ENCODE measurements around the gene PER2. TPM values are rescaled to one million over a fixed set of nuclear protein-coding genes. Genes with fewer than 3 reads are reported as not detected.

The PER2 gene
- total and polyA plus RNA-seq, 2 donors (not counting 1 experiment from before 2014, with no cell fraction given), result 3.2 to 12.6 TPM

GRCh38 chr2:238304116-238304515 lies 15.7 kb upstream of the PER2 start:
- intact Hi-C loops (cut with micrococcal nuclease), result no loop called here
- no peak for DNase-seq
- Histone ChIP-seq H4K20me1 (ENCODE audit: control insufficient read depth, insufficient read depth, low read length, poor library complexity, severe bottlenecking) (no peaks in the 10 kb centered on the region), H3K4me2 (replicated peaks; ENCODE audit: low read depth, low read length, poor library complexity, severe bottlenecking) (no peak overlapping the region), H2AFZ (ENCODE audit: insufficient read depth, low read depth, low read length, poor library complexity, severe bottlenecking) (no peak overlapping the region), H3K27me3 (replicated peaks in 1 of 4; ENCODE audit: control extremely low read depth in 1 of 4, control insufficient read depth in 3 of 4, insufficient read depth in 4 of 4, low read length in 3 of 4) (no peaks in the 10 kb centered on the region), H3K27ac (ENCODE audit: low read length in 2 of 2) (no peak overlapping the region), H3K79me2 (ENCODE audit: control insufficient read depth, insufficient read depth, low read length) (no peaks in the 10 kb centered on the region), H3K4me1 (ENCODE audit: control insufficient read depth in 2 of 2, insufficient read depth in 2 of 2, low read length in 2 of 2) (peaks cover 4 to 7% of the 10 kb centered on the region in 2 donors), H3K4me3 (ENCODE audit: control extremely low read depth in 1 of 5, extremely low read depth in 1 of 5, insufficient read depth in 1 of 5, low read depth in 2 of 5, low read length in 4 of 5) (no peak overlapping the region), H3K9me3 (ENCODE audit: control extremely low read depth in 1 of 3, control insufficient read depth in 2 of 3, insufficient read depth in 1 of 3, low read length in 2 of 3) (no peaks in the 10 kb centered on the region), H3K36me3 (replicated peaks in 1 of 2; ENCODE audit: control extremely low read depth in 1 of 2, control insufficient read depth in 1 of 2, extremely low read depth in 1 of 2, insufficient read depth in 2 of 2, low read length in 1 of 2) (no peaks in the 10 kb centered on the region), H3K9ac (ENCODE audit: low read length) (no peak overlapping the region)
- peaks cover 8% of the 10 kb centered on the region for H3K4me1 Mint-ChIP-seq
- ATAC-seq (ENCODE audit: low read depth), result no peak
- TF ChIP-seq EZH2 (IDR thresholded peaks at IDR 0.05; ENCODE audit: borderline replicate concordance, insufficient read depth, low read depth, low read length, poor library complexity, severe bottlenecking), result no peak
- TF ChIP-seq, protein P1, sequence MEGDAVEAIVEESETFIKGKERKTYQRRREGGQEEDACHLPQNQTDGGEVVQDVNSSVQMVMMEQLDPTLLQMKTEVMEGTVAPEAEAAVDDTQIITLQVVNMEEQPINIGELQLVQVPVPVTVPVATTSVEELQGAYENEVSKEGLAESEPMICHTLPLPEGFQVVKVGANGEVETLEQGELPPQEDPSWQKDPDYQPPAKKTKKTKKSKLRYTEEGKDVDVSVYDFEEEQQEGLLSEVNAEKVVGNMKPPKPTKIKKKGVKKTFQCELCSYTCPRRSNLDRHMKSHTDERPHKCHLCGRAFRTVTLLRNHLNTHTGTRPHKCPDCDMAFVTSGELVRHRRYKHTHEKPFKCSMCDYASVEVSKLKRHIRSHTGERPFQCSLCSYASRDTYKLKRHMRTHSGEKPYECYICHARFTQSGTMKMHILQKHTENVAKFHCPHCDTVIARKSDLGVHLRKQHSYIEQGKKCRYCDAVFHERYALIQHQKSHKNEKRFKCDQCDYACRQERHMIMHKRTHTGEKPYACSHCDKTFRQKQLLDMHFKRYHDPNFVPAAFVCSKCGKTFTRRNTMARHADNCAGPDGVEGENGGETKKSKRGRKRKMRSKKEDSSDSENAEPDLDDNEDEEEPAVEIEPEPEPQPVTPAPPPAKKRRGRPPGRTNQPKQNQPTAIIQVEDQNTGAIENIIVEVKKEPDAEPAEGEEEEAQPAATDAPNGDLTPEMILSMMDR (IDR thresholded peaks at IDR 0.05), result no peak
- H3K4me3 Mint-ChIP-seq, result no peak overlapping the region
- peaks cover 3% of the 10 kb centered on the region for H3K27me3 Mint-ChIP-seq
- CTCF ChIA-PET, result interaction anchor here (0.7 kb wide), 1 partner anchor 720 kb away, joined by 3 read pairs; no protein-coding TSS in a partner anchor
- 92% methylated on average over 5 of the region's 6 CpGs for WGBS (ENCODE audit: insufficient coverage)
- no peak overlapping the region for H3K27ac Mint-ChIP-seq
- H3K9me3 Mint-ChIP-seq (ENCODE audit: insufficient read depth), result no peaks in the 10 kb centered on the region
- POLR2A ChIA-PET, result no interaction called here

GRCh38 chr2:238302751-238303150 lies 14.3 kb upstream of the PER2 start:
- WGBS (ENCODE audit: insufficient coverage), result 80% methylated on average over 9 of the region's 9 CpGs
- Histone ChIP-seq H3K4me1 (ENCODE audit: control insufficient read depth in 2 of 2, insufficient read depth in 2 of 2, low read length in 2 of 2) (peaks cover 4 to 7% of the 10 kb centered on the region in 2 donors), H3K36me3 (replicated peaks in 1 of 2; ENCODE audit: control extremely low read depth in 1 of 2, control insufficient read depth in 1 of 2, extremely low read depth in 1 of 2, insufficient read depth in 2 of 2, low read length in 1 of 2) (no peaks in the 10 kb centered on the region), H3K9ac (ENCODE audit: low read length) (no peak overlapping the region), H4K20me1 (ENCODE audit: control insufficient read depth, insufficient read depth, low read length, poor library complexity, severe bottlenecking) (no peaks in the 10 kb centered on the region), H3K79me2 (ENCODE audit: control insufficient read depth, insufficient read depth, low read length) (no peaks in the 10 kb centered on the region), H2AFZ (ENCODE audit: insufficient read depth, low read depth, low read length, poor library complexity, severe bottlenecking) (no peak overlapping the region), H3K4me2 (replicated peaks; ENCODE audit: low read depth, low read length, poor library complexity, severe bottlenecking) (no peak overlapping the region), H3K27me3 (replicated peaks in 1 of 4; ENCODE audit: control extremely low read depth in 1 of 4, control insufficient read depth in 3 of 4, insufficient read depth in 4 of 4, low read length in 3 of 4) (no peaks in the 10 kb centered on the region), H3K4me3 (ENCODE audit: control extremely low read depth in 1 of 5, extremely low read depth in 1 of 5, insufficient read depth in 1 of 5, low read depth in 2 of 5, low read length in 4 of 5) (no peak overlapping the region), H3K27ac (ENCODE audit: low read length in 2 of 2) (no peak overlapping the region), H3K9me3 (ENCODE audit: control extremely low read depth in 1 of 3, control insufficient read depth in 2 of 3, insufficient read depth in 1 of 3, low read length in 2 of 3) (no peaks in the 10 kb centered on the region)
- no peak overlapping the region for H3K27ac Mint-ChIP-seq
- H3K27me3 Mint-ChIP-seq, result peaks cover 3% of the 10 kb centered on the region
- ATAC-seq (ENCODE audit: low read depth), result no peak
- intact Hi-C loops (cut with micrococcal nuclease), result no loop called here
- H3K9me3 Mint-ChIP-seq (ENCODE audit: insufficient read depth), result no peaks in the 10 kb centered on the region
- no peak overlapping the region for H3K4me3 Mint-ChIP-seq
- peaks cover 8% of the 10 kb centered on the region for H3K4me1 Mint-ChIP-seq
- TF ChIP-seq, protein P1 (IDR thresholded peaks at IDR 0.05), result no peak
- TF ChIP-seq EZH2 (IDR thresholded peaks at IDR 0.05; ENCODE audit: borderline replicate concordance, insufficient read depth, low read depth, low read length, poor library complexity, severe bottlenecking), result no peak
- CTCF ChIA-PET, result no interaction called here
- POLR2A ChIA-PET, result no interaction called here
- DNase-seq, result no peak

Measured in B cell (primary cell).